H9 (cell line): Measurements from ENCODE around the gene TMEM239. TPM values are rescaled to one million over a fixed set of nuclear protein-coding genes. Genes with fewer than 3 reads are reported as not detected.

Experiments
- DNase-seq: peaks from one replicate; pipeline ENCODE4 v3.0.0-alpha.2; 2017
- H2AFZ ChIP-seq: one replicate; pipeline ENCODE4 v1.6.1; 2013; ENCODE audit warnings: mild to moderate bottlenecking, low read length, control low read depth, moderate library complexity
- H2AK5ac ChIP-seq: 2 replicates; pipeline ENCODE4 v1.6.1; 2013; ENCODE audit warnings: low read length, control low read depth, mixed read lengths; ENCODE audit not compliant: insufficient read length
- H2BK120ac ChIP-seq: one replicate; pipeline ENCODE4 v1.6.1; 2013; ENCODE audit warnings: low read depth, mild to moderate bottlenecking, low read length, control low read depth, inconsistent platforms; ENCODE audit not compliant: poor library complexity, severe bottlenecking
- H2BK12ac ChIP-seq: 2 replicates; pipeline ENCODE4 v1.6.1; 2013; ENCODE audit warnings: low read length, control low read depth, mixed read lengths, low read depth; ENCODE audit not compliant: insufficient read length
- H2BK15ac ChIP-seq: 2 replicates; pipeline ENCODE4 v1.6.1; 2013; ENCODE audit warnings: low read depth, low read length, control low read depth
- H2BK20ac ChIP-seq: one replicate; pipeline ENCODE4 v1.6.1; 2013; ENCODE audit warnings: low read depth, mild to moderate bottlenecking, low read length, control low read depth, inconsistent platforms; ENCODE audit not compliant: poor library complexity, severe bottlenecking
- H2BK5ac ChIP-seq: 2 replicates; pipeline ENCODE4 v1.6.1; 2013; ENCODE audit warnings: low read length, control low read depth, mixed read lengths; ENCODE audit not compliant: insufficient read length
- H3K14ac ChIP-seq: 2 replicates; pipeline ENCODE4 v1.6.1; 2013; ENCODE audit warnings: low read length, control low read depth; ENCODE audit not compliant: insufficient read depth
- H3K18ac ChIP-seq: 2 replicates; pipeline ENCODE4 v1.6.1; 2013; ENCODE audit warnings: low read depth, mild to moderate bottlenecking, mixed read lengths, low read length, control low read depth; ENCODE audit not compliant: insufficient read length
- H3K23ac ChIP-seq: 2 replicates; pipeline ENCODE4 v1.6.1; 2013; ENCODE audit warnings: low read length, control low read depth, mixed read lengths, low read depth; ENCODE audit not compliant: insufficient read length
- H3K23me2 ChIP-seq: 2 replicates; pipeline ENCODE4 v1.6.1; 2013; ENCODE audit warnings: low read depth, mild to moderate bottlenecking, mixed read lengths, low read length, control low read depth; ENCODE audit not compliant: insufficient read length, poor library complexity, severe bottlenecking
- H3K27ac ChIP-seq: 2 replicates; pipeline ENCODE4 v1.5.1; 2013; ENCODE audit warnings: low read length, control low read depth, mixed read lengths, low read depth; ENCODE audit not compliant: insufficient read length
- H3K27me3 ChIP-seq: 2 replicates; pipeline ENCODE4 v1.6.1; 2013; ENCODE audit warnings: low read length, control low read depth, inconsistent platforms; ENCODE audit not compliant: insufficient read depth
- H3K4ac ChIP-seq: 2 replicates; pipeline ENCODE4 v1.6.1; 2013; ENCODE audit warnings: low read depth, mild to moderate bottlenecking, control low read depth, inconsistent platforms, low read length, moderate library complexity
- H3K4me1 ChIP-seq: 2 replicates; pipeline ENCODE4 v1.6.1; 2013; ENCODE audit warnings: low read length, control low read depth, inconsistent platforms; ENCODE audit not compliant: insufficient read depth
- H3K4me2 ChIP-seq: 2 replicates; pipeline ENCODE4 v1.6.1; 2013; ENCODE audit warnings: low read length, control low read depth, mixed read lengths; ENCODE audit not compliant: insufficient read length, insufficient read depth
- H3K56ac ChIP-seq: 2 replicates; pipeline ENCODE4 v1.6.1; 2013; ENCODE audit warnings: low read depth, mild to moderate bottlenecking, mixed read lengths, low read length, control low read depth; ENCODE audit not compliant: insufficient read length
- H3K79me1 ChIP-seq: 2 replicates; pipeline ENCODE4 v1.6.1; 2013; ENCODE audit warnings: low read depth, mild to moderate bottlenecking, moderate library complexity, low read length, control low read depth, inconsistent platforms; ENCODE audit not compliant: insufficient read depth, poor library complexity, severe bottlenecking
- H3K79me2 ChIP-seq: 2 replicates; pipeline ENCODE4 v1.6.1; 2013; ENCODE audit warnings: low read length, control low read depth, inconsistent platforms; ENCODE audit not compliant: insufficient read depth
- H3K9ac ChIP-seq: 2 replicates; pipeline ENCODE4 v1.6.1; 2013; ENCODE audit warnings: low read length, control low read depth, mixed read lengths; ENCODE audit not compliant: insufficient read length; ENCODE audit errors: extremely low read depth
- H3K9me3 ChIP-seq: one replicate; pipeline ENCODE4 v1.6.1; 2013; ENCODE audit warnings: low read depth, low read length, inconsistent platforms; ENCODE audit not compliant: control insufficient read depth
- H3T11ph ChIP-seq: one replicate; pipeline ENCODE4 v1.6.1; 2013; ENCODE audit warnings: mild to moderate bottlenecking, low read length, control low read depth, inconsistent platforms
- H4K20me1 ChIP-seq: one replicate; pipeline ENCODE4 v1.6.1; 2013; ENCODE audit not compliant: control insufficient read depth, insufficient read length, insufficient read depth
- H4K5ac ChIP-seq: 2 replicates; pipeline ENCODE4 v1.6.1; 2013; ENCODE audit warnings: low read depth, mild to moderate bottlenecking, mixed read lengths, low read length, control low read depth; ENCODE audit not compliant: insufficient read length
- H4K8ac ChIP-seq: replicated peaks from 2 replicates; pipeline ENCODE4 v1.6.1; 2013; ENCODE audit warnings: low read length, control low read depth, mixed read lengths, low read depth; ENCODE audit not compliant: insufficient read length
- H4K91ac ChIP-seq: 2 replicates; pipeline ENCODE4 v1.6.1; 2013; ENCODE audit warnings: low read depth, mild to moderate bottlenecking, moderate library complexity, mixed read lengths, low read length, control low read depth; ENCODE audit not compliant: insufficient read length
- H3K27ac Mint-ChIP-seq, 3 experiments: 2 replicates in 2 of 3; 3 replicates in 1 of 3; pipeline ENCODE4 v1.8.0; 2020 to 2021; ENCODE audit warnings: mixed read lengths in 3 of 3, mild to moderate bottlenecking in 1 of 3, moderate library complexity in 1 of 3
- H3K27me3 Mint-ChIP-seq: 2 replicates; pipeline ENCODE4 v1.8.0; 2021; ENCODE audit warnings: low read depth, mild to moderate bottlenecking, moderate library complexity, mixed read lengths
- H3K36me3 Mint-ChIP-seq, 3 experiments: 2 replicates in 2 of 3; 3 replicates in 1 of 3; pipeline ENCODE4 v1.8.0; 2020 to 2021; ENCODE audit warnings: low read depth in 3 of 3, mixed read lengths in 3 of 3; ENCODE audit not compliant: insufficient read depth in 1 of 3
- H3K4me1 Mint-ChIP-seq, 2 experiments: 2 replicates each; pipeline ENCODE4 v1.8.0; 2020; ENCODE audit warnings: mixed read lengths in 2 of 2
- H3K4me3 Mint-ChIP-seq, 2 experiments: 2 replicates in 1 of 2; 3 replicates in 1 of 2; pipeline ENCODE4 v1.8.0; 2020 to 2021; ENCODE audit warnings: mild to moderate bottlenecking in 2 of 2, mixed read lengths in 2 of 2, moderate library complexity in 1 of 2
- H3K9me3 Mint-ChIP-seq, 2 experiments: 2 replicates in 1 of 2; 3 replicates in 1 of 2; pipeline ENCODE4 v1.8.0; 2020; ENCODE audit warnings: mild to moderate bottlenecking in 2 of 2, mixed read lengths in 2 of 2, moderate library complexity in 1 of 2
- CTCF ChIP-seq: fragments of 200-600 bp; sonication (generic); conservative IDR thresholded peaks from 3 replicates; pipeline ENCODE4 v1.8.0; 2021; ENCODE audit warnings: antibody characterized with exemption, mild to moderate bottlenecking
- WGBS: extraction: QIAGEN DNeasy Blood & Tissue Kit; methylation state at CpG from one replicate; pipeline ENCODE4 v1.1.7; 2013; ENCODE audit warnings: missing lambda C conversion rate, low lambda C conversion rate, mixed read lengths; ENCODE audit not compliant: insufficient read length; ENCODE audit errors: extremely low coverage; 5-methylcytosine and 5-hydroxymethylcytosine counted together
- total RNA-seq: library from RNA; stranded (reverse); gene quantifications from 2 replicates; pipeline ENCODE4 v1.2.1, GENCODE V29; 2021

TMEM239 gene
- total RNA-seq, 1 experiment from 2014 or later: not detected

DNA sequence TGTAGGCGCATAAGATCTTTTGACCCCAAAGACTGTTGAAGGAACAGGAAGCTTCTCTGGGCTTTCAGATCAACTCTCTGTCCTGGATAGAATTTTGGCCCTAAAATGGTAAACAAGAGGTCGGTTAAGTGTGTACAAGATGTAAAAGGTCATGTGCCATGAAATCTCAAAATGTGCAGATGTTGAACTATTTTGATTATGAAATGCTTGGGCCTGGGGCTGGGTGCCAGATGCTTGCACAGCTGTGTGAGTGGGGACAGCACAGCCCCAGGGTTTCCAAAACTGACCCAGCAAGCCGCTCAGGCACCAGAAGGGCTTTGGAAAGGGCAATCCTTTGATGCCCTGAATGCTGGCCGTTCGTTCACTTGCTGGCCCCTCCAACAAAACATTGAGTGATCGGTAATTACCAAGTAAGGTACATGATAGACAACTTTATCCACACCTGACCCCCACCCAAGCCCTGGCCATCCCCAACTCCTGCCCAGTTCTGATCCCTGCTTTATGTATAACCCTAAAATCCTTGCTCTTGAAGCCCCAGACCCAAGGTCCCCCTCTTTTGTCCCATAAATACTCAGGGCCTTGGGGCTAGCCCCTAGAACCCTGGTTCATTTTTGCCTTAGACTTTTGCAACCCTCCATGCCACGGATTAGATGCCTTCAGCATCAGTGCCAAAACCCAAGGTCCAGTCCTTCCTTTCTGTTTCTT, 1.9 kb downstream of the TMEM239 start:
- Mint-ChIP-seq H3K36me3 (no peaks in the 10 kb centered on the region; a peak in 1 of 7 replicates), H3K4me3 (no peak overlapping the region), H3K9me3 (peaks cover under 1 to 4% of the 10 kb centered on the region in 2 experiments; a peak in 3 of 5 replicates), H3K4me1 (peaks cover 18% of the 10 kb centered on the region in 2 experiments), H3K27ac (no peak overlapping the region), H3K27me3 (peaks cover 29% of the 10 kb centered on the region)
- Histone ChIP-seq H2AK5ac (no peak overlapping the region), H3K9ac (no peak overlapping the region), H3K4me1 (no peaks in the 10 kb centered on the region), H3K23ac (no peak overlapping the region), H2BK120ac (no peak overlapping the region), H4K91ac (no peak overlapping the region), H4K5ac (no peak overlapping the region), H3K18ac (no peak overlapping the region), H2BK20ac (no peak overlapping the region), H3K27me3 (peaks cover 9% of the 10 kb centered on the region; the same call in 1 of the 2 replicates), H3K27ac (no peak overlapping the region), H3K14ac (no peak overlapping the region), H2BK5ac (no peak overlapping the region), H2BK12ac (no peak overlapping the region), H4K8ac (no peak overlapping the region), H2AFZ (no peak overlapping the region), H3T11ph (no peak overlapping the region), H3K79me2 (no peaks in the 10 kb centered on the region), H3K23me2 (peaks cover 6% of the 10 kb centered on the region), H3K79me1 (no peaks in the 10 kb centered on the region), H4K20me1 (no peaks in the 10 kb centered on the region), H2BK15ac (no peak overlapping the region), H3K9me3 (no peaks in the 10 kb centered on the region), H3K56ac (no peak overlapping the region), H3K4ac (no peak overlapping the region), H3K4me2 (no peak overlapping the region)
- no CpG with 5 or more reads among the region's 7 CpGs for WGBS
- TF ChIP-seq CTCF: no peak
- no peak for DNase-seq
